ENCODE results near the gene GLDN. TPM values are rescaled to one million over a fixed set of nuclear protein-coding genes. Genes with fewer than 3 reads are reported as not detected.

The GLDN gene
- total RNA-seq, 1 donor from 2014 or later, result 0.26 TPM

DNA sequence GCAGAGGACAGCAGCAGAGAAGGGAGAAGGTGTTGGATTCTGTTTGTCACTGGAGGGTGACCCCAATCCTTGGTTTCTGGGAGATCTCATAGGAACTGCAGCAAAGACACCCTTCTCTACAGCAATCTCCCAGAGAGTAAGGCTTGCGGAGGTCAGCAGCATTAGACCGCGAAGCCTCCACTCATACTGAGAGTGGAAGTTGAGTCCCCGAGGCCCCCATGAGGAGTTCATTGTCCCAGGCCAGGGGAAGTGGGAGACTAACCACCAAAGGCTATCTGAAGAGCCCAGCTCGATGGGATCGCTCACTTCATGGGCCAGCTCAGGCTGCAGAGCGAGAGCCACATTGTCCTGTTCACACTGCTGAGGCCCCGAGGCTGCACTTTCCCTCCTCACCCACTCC lies 44.6 kb downstream of the GLDN start:
- no peak for DNase-seq (ENCODE audit: low read depth)
- TF ChIP-seq, protein P1, sequence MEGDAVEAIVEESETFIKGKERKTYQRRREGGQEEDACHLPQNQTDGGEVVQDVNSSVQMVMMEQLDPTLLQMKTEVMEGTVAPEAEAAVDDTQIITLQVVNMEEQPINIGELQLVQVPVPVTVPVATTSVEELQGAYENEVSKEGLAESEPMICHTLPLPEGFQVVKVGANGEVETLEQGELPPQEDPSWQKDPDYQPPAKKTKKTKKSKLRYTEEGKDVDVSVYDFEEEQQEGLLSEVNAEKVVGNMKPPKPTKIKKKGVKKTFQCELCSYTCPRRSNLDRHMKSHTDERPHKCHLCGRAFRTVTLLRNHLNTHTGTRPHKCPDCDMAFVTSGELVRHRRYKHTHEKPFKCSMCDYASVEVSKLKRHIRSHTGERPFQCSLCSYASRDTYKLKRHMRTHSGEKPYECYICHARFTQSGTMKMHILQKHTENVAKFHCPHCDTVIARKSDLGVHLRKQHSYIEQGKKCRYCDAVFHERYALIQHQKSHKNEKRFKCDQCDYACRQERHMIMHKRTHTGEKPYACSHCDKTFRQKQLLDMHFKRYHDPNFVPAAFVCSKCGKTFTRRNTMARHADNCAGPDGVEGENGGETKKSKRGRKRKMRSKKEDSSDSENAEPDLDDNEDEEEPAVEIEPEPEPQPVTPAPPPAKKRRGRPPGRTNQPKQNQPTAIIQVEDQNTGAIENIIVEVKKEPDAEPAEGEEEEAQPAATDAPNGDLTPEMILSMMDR (IDR thresholded peaks at IDR 0.05; ENCODE audit: insufficient read depth, low read length, severe bottlenecking), result no peak
- Histone ChIP-seq H3K4me3 (ENCODE audit: low read depth, low read length) (no peak overlapping the region), H3K27me3 (ENCODE audit: control insufficient read depth, insufficient read depth, low read length) (peaks cover 1% of the 10 kb centered on the region), H3K36me3 (ENCODE audit: control insufficient read depth, insufficient read depth, low read length) (no peaks in the 10 kb centered on the region)
- no peak for FAIRE-seq

DNA sequence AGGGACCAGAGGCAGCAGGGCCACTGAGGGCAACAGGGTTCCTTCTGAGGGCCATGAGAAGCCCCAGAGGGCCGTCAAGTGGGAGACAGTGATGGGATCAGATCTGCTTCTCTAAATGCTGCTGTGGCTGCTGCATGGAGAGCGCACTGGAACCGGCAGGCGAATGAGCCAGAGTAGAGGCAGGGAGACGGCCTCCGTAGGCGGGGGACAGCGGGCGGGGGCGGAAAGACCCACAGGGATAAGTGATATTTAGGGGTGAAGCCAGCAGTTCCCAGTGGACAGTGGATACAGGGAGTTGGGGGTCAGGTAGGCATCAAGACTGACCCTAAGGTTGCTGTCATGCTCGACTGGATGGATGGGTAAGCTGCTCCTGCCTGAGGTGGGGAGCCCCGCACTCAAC lies 45.0 kb downstream of the GLDN start:
- Histone ChIP-seq H3K27me3 (ENCODE audit: control insufficient read depth, insufficient read depth, low read length) (peaks cover 1% of the 10 kb centered on the region), H3K4me3 (ENCODE audit: low read depth, low read length) (no peak overlapping the region), H3K36me3 (ENCODE audit: control insufficient read depth, insufficient read depth, low read length) (no peaks in the 10 kb centered on the region)
- FAIRE-seq (no peak), DNase-seq (ENCODE audit: low read depth) (no peak)
- TF ChIP-seq, protein P1 (IDR thresholded peaks at IDR 0.05; ENCODE audit: insufficient read depth, low read length, severe bottlenecking), result no peak

DNA sequence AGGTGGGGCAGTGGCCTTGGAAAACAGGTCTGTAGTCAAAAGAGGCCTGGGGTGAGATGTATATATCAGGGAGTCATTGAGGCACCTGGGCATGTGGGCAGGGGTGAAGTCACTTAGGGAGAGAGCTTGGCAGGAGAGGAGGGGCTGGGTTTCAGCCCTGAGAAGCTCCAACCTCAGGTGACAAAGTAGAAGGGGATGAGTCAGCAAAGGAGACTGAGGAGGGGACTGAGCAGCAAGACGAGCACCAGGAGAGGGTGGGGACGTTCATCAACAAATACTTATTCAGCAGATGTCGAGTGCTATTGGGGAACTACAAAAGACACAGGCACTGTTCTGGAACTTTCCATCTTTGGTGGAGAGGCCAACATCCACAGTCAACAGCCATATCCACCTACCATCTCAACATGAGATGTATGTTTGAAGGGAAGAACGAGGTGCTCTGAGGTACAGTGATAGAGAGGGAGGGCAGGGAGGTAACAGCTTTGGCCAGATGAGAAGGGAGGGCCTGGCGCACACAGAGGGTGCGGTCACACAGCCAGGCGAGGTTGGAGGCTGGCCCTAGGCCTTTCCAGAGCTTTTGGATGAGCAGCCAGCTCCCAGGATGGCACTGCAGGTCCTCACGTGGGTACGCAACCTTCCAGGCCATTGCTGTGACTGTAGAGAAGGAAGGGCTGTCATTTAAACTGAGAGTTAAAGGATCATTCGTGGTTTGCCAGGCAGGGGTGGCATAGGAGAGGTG lies 45.7 kb downstream of the GLDN start:
- TF ChIP-seq, protein P1 (IDR thresholded peaks at IDR 0.05; ENCODE audit: insufficient read depth, low read length, severe bottlenecking), result no peak
- FAIRE-seq (peak; percentile 13), DNase-seq (ENCODE audit: low read depth) (no peak)

GRCh38 chr15:51387699-51388041 lies 46.2 kb downstream of the GLDN start:
- FAIRE-seq (no peak), DNase-seq (ENCODE audit: low read depth) (no peak)
- H3K36me3 ChIP-seq (ENCODE audit: control insufficient read depth, insufficient read depth, low read length), result no peaks in the 10 kb centered on the region
- TF ChIP-seq, protein P1 (IDR thresholded peaks at IDR 0.05; ENCODE audit: insufficient read depth, low read length, severe bottlenecking), result no peak
- H3K4me3 ChIP-seq (ENCODE audit: low read depth, low read length), result no peak overlapping the region
- peaks cover 1% of the 10 kb centered on the region for H3K27me3 ChIP-seq (ENCODE audit: control insufficient read depth, insufficient read depth, low read length)

More for the DNA sequence above, 45.7 kb downstream of the GLDN start:
- Histone ChIP-seq H3K36me3 (ENCODE audit: control insufficient read depth, insufficient read depth, low read length) (no peaks in the 10 kb centered on the region), H3K27me3 (ENCODE audit: control insufficient read depth, insufficient read depth, low read length) (peaks cover 1% of the 10 kb centered on the region), H3K4me3 (ENCODE audit: low read depth, low read length) (no peak overlapping the region)

DNA sequence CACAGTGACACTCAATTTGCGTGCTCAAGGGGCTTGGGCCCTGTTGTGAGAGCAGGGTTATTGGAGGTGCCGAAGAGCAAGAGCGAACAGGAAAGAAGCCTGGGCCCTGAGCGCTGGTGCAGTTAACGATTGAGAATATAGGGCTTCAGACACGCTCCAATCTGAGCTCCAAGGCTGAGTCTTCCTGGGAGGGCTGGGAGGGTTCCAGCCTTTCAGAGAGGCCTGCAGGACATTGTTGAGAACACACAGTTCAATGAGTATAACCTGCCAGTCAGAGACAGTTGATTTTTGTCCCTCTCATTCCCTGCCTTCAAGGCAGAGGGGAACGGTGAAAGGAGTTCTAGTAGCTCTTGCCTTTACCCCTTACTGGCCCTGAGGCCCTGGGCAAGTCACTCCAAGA lies 47.3 kb downstream of the GLDN start:
- FAIRE-seq, result no peak
- Histone ChIP-seq H3K27me3 (ENCODE audit: control insufficient read depth, insufficient read depth, low read length) (peaks cover 1% of the 10 kb centered on the region), H3K36me3 (ENCODE audit: control insufficient read depth, insufficient read depth, low read length) (no peaks in the 10 kb centered on the region), H3K4me3 (ENCODE audit: low read depth, low read length) (no peak overlapping the region)
- TF ChIP-seq, protein P1 (IDR thresholded peaks at IDR 0.05; ENCODE audit: insufficient read depth, low read length, severe bottlenecking), result no peak
- DNase-seq (ENCODE audit: low read depth), result no peak

All from bronchial epithelial cell (primary cell).